ENCODE data around the gene MRPS6. TPM values are rescaled to one million over a fixed set of nuclear protein-coding genes. Genes with fewer than 3 reads are reported as not detected.
A peak's percentile ranks its signal among the peaks of the same experiment; 100 is the strongest.

The MRPS6 gene
- total and polyA plus RNA-seq, 2 of the 13 experiments (the other 11 are each of a cell fraction or from before 2014, with no cell fraction given) = 14.2 to 26.9 TPM

DNA sequence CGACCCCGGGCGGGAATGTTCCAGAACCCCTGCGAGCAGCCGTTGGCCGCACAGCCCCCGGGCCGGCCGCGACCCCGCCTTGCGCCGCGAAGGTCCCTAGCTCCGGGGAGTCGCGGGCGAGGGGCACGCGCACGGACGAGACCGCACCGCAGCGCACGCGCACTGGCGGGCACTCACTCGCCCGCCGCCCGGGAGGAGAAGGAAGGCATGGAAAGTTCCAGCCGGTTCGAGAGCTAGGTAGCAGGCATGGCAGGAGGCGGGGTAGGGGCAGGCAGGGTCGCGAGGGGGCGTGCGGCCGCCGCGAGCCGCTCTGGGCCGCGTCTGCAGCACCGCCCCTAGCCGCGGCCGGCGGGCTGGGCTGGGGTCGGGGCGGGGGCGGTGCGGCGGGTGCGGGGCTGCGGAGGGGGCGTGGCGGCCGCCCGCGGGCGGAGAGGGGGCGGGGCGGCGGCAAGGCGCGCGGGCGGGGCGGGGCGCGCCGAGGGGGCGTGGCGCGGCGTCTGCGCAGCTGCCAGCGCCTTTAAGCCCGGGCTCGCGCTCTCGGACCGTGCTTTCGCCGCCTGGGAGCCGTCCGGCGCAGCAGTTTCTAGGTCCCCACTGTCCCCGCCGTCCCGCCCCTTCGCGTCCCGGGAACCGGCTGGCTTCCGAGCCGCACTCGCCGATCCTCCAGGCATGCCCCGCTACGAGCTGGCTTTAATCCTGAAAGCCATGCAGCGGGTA lies at the start of gene MRPS6, which contains the start of gene SLC5A3 (continued):
- 0 out of 2 replicates have a peak, but pooled peaks have one; percentile 12 for TF ChIP-seq RARA (CRISPR knock-in tag; IDR thresholded peaks at IDR 0.05)
- TF ChIP-seq ZFP1 (CRISPR knock-in tag; IDR thresholded peaks at IDR 0.05) = no peak
- TF ChIP-seq PRPF4 (IDR thresholded peaks at IDR 0.05; ENCODE audit: low read depth, low read length, poor library complexity, severe bottlenecking) = no peak
- no peak for TF ChIP-seq ZNF615 (CRISPR knock-in tag; IDR thresholded peaks at IDR 0.05; ENCODE audit: borderline replicate concordance)
- TF ChIP-seq, protein P1, sequence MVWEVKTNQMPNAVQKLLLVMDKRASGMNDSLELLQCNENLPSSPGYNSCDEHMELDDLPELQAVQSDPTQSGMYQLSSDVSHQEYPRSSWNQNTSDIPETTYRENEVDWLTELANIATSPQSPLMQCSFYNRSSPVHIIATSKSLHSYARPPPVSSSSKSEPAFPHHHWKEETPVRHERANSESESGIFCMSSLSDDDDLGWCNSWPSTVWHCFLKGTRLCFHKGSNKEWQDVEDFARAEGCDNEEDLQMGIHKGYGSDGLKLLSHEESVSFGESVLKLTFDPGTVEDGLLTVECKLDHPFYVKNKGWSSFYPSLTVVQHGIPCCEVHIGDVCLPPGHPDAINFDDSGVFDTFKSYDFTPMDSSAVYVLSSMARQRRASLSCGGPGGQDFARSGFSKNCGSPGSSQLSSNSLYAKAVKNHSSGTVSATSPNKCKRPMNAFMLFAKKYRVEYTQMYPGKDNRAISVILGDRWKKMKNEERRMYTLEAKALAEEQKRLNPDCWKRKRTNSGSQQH (CRISPR knock-in tag; IDR thresholded peaks at IDR 0.05; ENCODE audit: low read depth) = no peak
- peak; percentile 81 for TF ChIP-seq KLF6 (CRISPR knock-in tag; IDR thresholded peaks at IDR 0.05)
- TF ChIP-seq TCF7L2 (IDR thresholded peaks at IDR 0.05; ENCODE audit: low read depth, low read length) = no peak
- TF ChIP-seq REXO4 (CRISPR knock-in tag; IDR thresholded peaks at IDR 0.05; ENCODE audit: borderline replicate concordance) = no peak
- TF ChIP-seq PAX8 (CRISPR knock-in tag; IDR thresholded peaks at IDR 0.05; ENCODE audit: borderline replicate concordance) = no peak
- TF ChIP-seq KDM2A (CRISPR knock-in tag; IDR thresholded peaks at IDR 0.05; ENCODE audit: borderline replicate concordance, low read depth) = peak; percentile 62
- no peak for TF ChIP-seq ZNF7 (CRISPR knock-in tag; IDR thresholded peaks at IDR 0.05)
- TF ChIP-seq CC2D1A (CRISPR knock-in tag; IDR thresholded peaks at IDR 0.05) = no peak
- TF ChIP-seq KLF11 (CRISPR knock-in tag; IDR thresholded peaks at IDR 0.05) = no peak
- no peak for TF ChIP-seq RNF2 (conservative IDR thresholded peaks at IDR 0.05; ENCODE audit: low read depth)
- no peak for TF ChIP-seq NBN (conservative IDR thresholded peaks at IDR 0.05)
- TF ChIP-seq NCOA5 (CRISPR knock-in tag; IDR thresholded peaks at IDR 0.05) = no peak
- TF ChIP-seq ZKSCAN1 (IDR thresholded peaks at IDR 0.05; ENCODE audit: low read length) = no peak
- TF ChIP-seq, protein P2, sequence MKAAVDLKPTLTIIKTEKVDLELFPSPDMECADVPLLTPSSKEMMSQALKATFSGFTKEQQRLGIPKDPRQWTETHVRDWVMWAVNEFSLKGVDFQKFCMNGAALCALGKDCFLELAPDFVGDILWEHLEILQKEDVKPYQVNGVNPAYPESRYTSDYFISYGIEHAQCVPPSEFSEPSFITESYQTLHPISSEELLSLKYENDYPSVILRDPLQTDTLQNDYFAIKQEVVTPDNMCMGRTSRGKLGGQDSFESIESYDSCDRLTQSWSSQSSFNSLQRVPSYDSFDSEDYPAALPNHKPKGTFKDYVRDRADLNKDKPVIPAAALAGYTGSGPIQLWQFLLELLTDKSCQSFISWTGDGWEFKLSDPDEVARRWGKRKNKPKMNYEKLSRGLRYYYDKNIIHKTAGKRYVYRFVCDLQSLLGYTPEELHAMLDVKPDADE (CRISPR knock-in tag; IDR thresholded peaks at IDR 0.05) = no peak
- TF ChIP-seq, protein P3, sequence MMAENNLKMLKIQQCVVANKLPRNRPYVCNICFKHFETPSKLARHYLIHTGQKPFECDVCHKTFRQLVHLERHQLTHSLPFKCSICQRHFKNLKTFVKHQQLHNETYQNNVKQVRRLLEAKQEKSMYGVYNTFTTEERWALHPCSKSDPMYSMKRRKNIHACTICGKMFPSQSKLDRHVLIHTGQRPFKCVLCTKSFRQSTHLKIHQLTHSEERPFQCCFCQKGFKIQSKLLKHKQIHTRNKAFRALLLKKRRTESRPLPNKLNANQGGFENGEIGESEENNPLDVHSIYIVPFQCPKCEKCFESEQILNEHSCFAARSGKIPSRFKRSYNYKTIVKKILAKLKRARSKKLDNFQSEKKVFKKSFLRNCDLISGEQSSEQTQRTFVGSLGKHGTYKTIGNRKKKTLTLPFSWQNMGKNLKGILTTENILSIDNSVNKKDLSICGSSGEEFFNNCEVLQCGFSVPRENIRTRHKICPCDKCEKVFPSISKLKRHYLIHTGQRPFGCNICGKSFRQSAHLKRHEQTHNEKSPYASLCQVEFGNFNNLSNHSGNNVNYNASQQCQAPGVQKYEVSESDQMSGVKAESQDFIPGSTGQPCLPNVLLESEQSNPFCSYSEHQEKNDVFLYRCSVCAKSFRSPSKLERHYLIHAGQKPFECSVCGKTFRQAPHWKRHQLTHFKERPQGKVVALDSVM (CRISPR knock-in tag; IDR thresholded peaks at IDR 0.05) = no peak
- TF ChIP-seq HOXA3 (CRISPR knock-in tag; IDR thresholded peaks at IDR 0.05) = peak; percentile 53; the same call in 1 of the 2 replicates
- no peak; the same call in 1 of the 2 replicates for TF ChIP-seq HES4 (CRISPR knock-in tag; IDR thresholded peaks at IDR 0.05; ENCODE audit: borderline replicate concordance)
- TF ChIP-seq, protein P4, sequence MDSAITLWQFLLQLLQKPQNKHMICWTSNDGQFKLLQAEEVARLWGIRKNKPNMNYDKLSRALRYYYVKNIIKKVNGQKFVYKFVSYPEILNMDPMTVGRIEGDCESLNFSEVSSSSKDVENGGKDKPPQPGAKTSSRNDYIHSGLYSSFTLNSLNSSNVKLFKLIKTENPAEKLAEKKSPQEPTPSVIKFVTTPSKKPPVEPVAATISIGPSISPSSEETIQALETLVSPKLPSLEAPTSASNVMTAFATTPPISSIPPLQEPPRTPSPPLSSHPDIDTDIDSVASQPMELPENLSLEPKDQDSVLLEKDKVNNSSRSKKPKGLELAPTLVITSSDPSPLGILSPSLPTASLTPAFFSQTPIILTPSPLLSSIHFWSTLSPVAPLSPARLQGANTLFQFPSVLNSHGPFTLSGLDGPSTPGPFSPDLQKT (CRISPR knock-in tag; IDR thresholded peaks at IDR 0.05; ENCODE audit: borderline replicate concordance) = no peak
- no peak for TF ChIP-seq NKX3-1 (CRISPR knock-in tag; IDR thresholded peaks at IDR 0.05)
- TF ChIP-seq, protein P5, sequence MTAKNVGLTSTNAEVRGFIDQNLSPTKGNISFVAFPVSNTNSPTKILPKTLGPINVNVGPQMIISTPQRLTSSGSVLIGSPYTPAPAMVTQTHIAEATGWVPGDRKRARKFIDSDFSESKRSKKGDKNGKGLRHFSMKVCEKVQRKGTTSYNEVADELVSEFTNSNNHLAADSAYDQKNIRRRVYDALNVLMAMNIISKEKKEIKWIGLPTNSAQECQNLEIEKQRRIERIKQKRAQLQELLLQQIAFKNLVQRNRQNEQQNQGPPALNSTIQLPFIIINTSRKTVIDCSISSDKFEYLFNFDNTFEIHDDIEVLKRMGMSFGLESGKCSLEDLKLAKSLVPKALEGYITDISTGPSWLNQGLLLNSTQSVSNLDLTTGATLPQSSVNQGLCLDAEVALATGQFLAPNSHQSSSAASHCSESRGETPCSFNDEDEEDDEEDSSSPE (CRISPR knock-in tag; IDR thresholded peaks at IDR 0.05) = peak; percentile 21; the same call in 1 of the 2 replicates
- TF ChIP-seq NCOR1 (IDR thresholded peaks at IDR 0.05; ENCODE audit: borderline replicate concordance, low read length) = no peak

All from HepG2 (cell line).